Myocyte (in vitro differentiated cells): ENCODE measurements around the gene SLC15A2. TPM values are rescaled to one million over a fixed set of nuclear protein-coding genes. Genes with fewer than 3 reads are reported as not detected.

Experiments used
- DNase-seq: peaks from one replicate; pipeline ENCODE4 v3.0.0-alpha.2; 2012; ENCODE audit warnings: low read depth
- total RNA-seq: library from RNA; depleted of rRNA; stranded (reverse); fragments of >200 nt; gene quantifications from 2 replicates; pipeline ENCODE4 v1.2.3, GENCODE V29; 2014

The SLC15A2 gene
- total RNA-seq, 1 donor from 2014 or later: 0.51 TPM

DNA sequence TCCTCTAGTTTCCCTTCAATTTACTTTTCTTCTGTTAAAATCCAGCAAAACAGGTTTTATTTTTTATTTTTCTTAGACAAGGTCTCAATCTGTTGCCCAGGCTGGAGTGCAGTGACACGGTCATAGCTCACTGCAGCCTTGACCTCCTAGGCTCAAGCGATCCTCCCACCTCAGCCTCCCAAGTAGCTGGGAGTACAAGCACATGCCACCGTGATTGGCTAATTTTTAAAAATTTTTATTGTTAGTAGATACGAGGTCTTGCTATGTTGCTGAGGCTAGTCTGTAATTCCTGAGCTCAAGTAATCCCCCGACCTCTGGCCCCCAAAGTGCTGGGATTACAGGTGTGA is 86.2 kb downstream of the SLC15A2 start:
- no peak for DNase-seq

GRCh38 chr3:121981473-121981872 is 87.3 kb downstream of the SLC15A2 start:
- no peak for DNase-seq

- DNase-seq: no peak
Measured at GRCh38 chr3:121985846-121986245, 91.6 kb downstream of the SLC15A2 start.

- DNase-seq: no peak
Measured at GRCh38 chr3:121988146-121988545, 93.9 kb downstream of the SLC15A2 start.

DNA sequence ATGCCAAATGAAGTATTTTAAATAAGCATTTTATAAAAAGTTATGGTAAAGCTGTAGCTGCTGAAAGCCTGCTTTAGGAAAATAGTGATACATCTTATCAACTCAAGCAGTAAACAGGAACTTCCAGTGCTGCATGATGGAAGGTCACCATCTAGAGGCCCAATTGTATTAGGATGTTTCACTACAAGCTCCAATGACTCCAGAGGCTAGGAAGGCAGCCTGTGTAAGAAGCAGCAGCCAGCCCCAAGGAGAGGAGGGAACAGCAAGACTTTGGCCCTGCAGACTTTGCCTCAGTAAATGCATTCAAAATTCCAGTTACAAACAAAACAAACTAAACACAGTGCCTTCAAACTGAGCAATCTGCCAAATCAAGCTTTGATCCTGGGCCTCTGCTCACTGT is 95.7 kb downstream of the SLC15A2 start:
- peak; percentile 24 for DNase-seq

- peak; percentile 79 for DNase-seq
Measured at GRCh38 chr3:121992601-121993560, 98.7 kb downstream of the SLC15A2 start.

Other genes starting within 250 kb of the SLC15A2 start
- 0.31 TPM in 1 of 2 replicates, not detected in the other for gene HCLS1, start 233.5 kb upstream of the SLC15A2 start, total RNA-seq
- 47.5 and 48.1 TPM in 2 replicates for gene GOLGB1, start 144.7 kb upstream of the SLC15A2 start, total RNA-seq
- 15.3 and 23.8 TPM in 2 replicates for gene IQCB1, start 59.3 kb upstream of the SLC15A2 start, total RNA-seq
- gene EAF2, start 59.2 kb upstream of the SLC15A2 start, total RNA-seq: 7.0 and 10.7 TPM in 2 replicates
- not detected in 2 replicates for gene ILDR1, start 127.8 kb downstream of the SLC15A2 start, total RNA-seq
- not detected in 2 replicates for gene CD86, start 161.0 kb downstream of the SLC15A2 start, total RNA-seq